HG03025 (cell line): ENCODE results near the gene HLA-DRA.
"Not testable (repeated sequence)": the region's sequence is repeated elsewhere in the genome, so short reads cannot be mapped to it uniquely, and the experiment has no call there.

Source experiments
- ATAC-seq: cut with Tn5 transposase; IDR thresholded peaks from one replicate; pipeline ENCODE4 v1.9.1; 2021; ENCODE audit warnings: mild to moderate bottlenecking, moderate library complexity; ENCODE audit not compliant: unreplicated experiment, low FRiP score

The HLA-DRA gene

GRCh38 chr6:32430179-32430578 is 9.5 kb upstream of the HLA-DRA start:
- no peak for ATAC-seq

GRCh38 chr6:32431142-32431541 is 8.5 kb upstream of the HLA-DRA start:
- no peak for ATAC-seq

- no peak for ATAC-seq
These were observed 7.6 kb upstream of the HLA-DRA start for GRCh38 chr6:32432050-32432450.

- not testable (repeated sequence) for ATAC-seq
These were observed 5.7 kb upstream of the HLA-DRA start for GRCh38 chr6:32433950-32434349.

- ATAC-seq, result no peak
These were observed 3.5 kb upstream of the HLA-DRA start for GRCh38 chr6:32436186-32436585.

GRCh38 chr6:32436995-32437836 is 2.5 kb upstream of the HLA-DRA start:
- ATAC-seq, result peak; percentile 43

GRCh38 chr6:32439139-32439538 is 548 bp upstream of the HLA-DRA start:
- no peak for ATAC-seq

GRCh38 chr6:32442243-32442667 is 2.6 kb downstream of the HLA-DRA start:
- no peak for ATAC-seq

- no peak for ATAC-seq
These were observed 3.4 kb downstream of the HLA-DRA start for GRCh38 chr6:32442977-32443552.

GRCh38 chr6:32444433-32444832 is 4.7 kb downstream of the HLA-DRA start:
- ATAC-seq, result no peak

GRCh38 chr6:32445321-32445854 is 5.7 kb downstream of the HLA-DRA start:
- no peak for ATAC-seq

GRCh38 chr6:32447932-32448331 is 8.2 kb downstream of the HLA-DRA start:
- ATAC-seq, result no peak

GRCh38 chr6:32449088-32449736 is 9.5 kb downstream of the HLA-DRA start:
- ATAC-seq, result no peak

- no peak for ATAC-seq
These were observed 17.4 kb downstream of the HLA-DRA start for GRCh38 chr6:32457054-32457453.

GRCh38 chr6:32459781-32460424 is 20.2 kb downstream of the HLA-DRA start:
- ATAC-seq, result no peak

GRCh38 chr6:32460528-32460927 is 20.8 kb downstream of the HLA-DRA start:
- ATAC-seq, result no peak

- ATAC-seq, result no peak
These were observed 21.8 kb downstream of the HLA-DRA start for GRCh38 chr6:32461493-32461892.

- no peak for ATAC-seq
These were observed 22.9 kb downstream of the HLA-DRA start for GRCh38 chr6:32462609-32463008.

- ATAC-seq, result not testable (repeated sequence)
These were observed 28.2 kb downstream of the HLA-DRA start for GRCh38 chr6:32467743-32468503.

- no peak for ATAC-seq
These were observed 33.2 kb downstream of the HLA-DRA start for GRCh38 chr6:32472781-32473375.
